Measurements from ENCODE around the gene ZFAND4. TPM values are rescaled to one million over a fixed set of nuclear protein-coding genes. Genes with fewer than 3 reads are reported as not detected.

ZFAND4 gene
- total and polyA plus RNA-seq, 2 experiments from 2014 or later: 7.4 to 30.3 TPM

GRCh38 chr10:45578384-45578971 is 94.1 kb downstream of the ZFAND4 start:
- H3K9me3 Mint-ChIP-seq: no peaks in the 10 kb centered on the region

More at GRCh38 chr10:45578384-45578971, 94.1 kb downstream of the ZFAND4 start:
- H3K27ac Mint-ChIP-seq: no peak overlapping the region
- Histone ChIP-seq H3K27me3 (ENCODE audit: insufficient read depth) (no peaks in the 10 kb centered on the region), H2AFZ (no peak overlapping the region), H3K4me3 (no peak overlapping the region), H3K4me2 (no peak overlapping the region), H3K79me2 (replicated peaks; ENCODE audit: insufficient read depth) (peaks cover 26% of the 10 kb centered on the region), H3K36me3 (ENCODE audit: insufficient read depth) (no peaks in the 10 kb centered on the region), H3F3A (replicated peaks; ENCODE audit: low read depth) (no peaks in the 10 kb centered on the region), H3K4me1 (ENCODE audit: insufficient read depth) (peaks cover 36% of the 10 kb centered on the region), H3K9me2 (ENCODE audit: insufficient read depth) (no peaks in the 10 kb centered on the region), H4K20me1 (replicated peaks; ENCODE audit: insufficient read depth) (no peaks in the 10 kb centered on the region), H3K27ac (ENCODE audit: low read depth) (no peak overlapping the region)
- H3K27me3 Mint-ChIP-seq (ENCODE audit: insufficient read depth, low read depth, poor library complexity): peaks cover 2% of the 10 kb centered on the region
- no peak for ATAC-seq
- no peaks in the 10 kb centered on the region for H3K36me3 Mint-ChIP-seq (ENCODE audit: low read depth)
- peaks cover 10% of the 10 kb centered on the region for H3K4me1 Mint-ChIP-seq
- DNase-seq (ENCODE audit: low spot score): no peak
- no peak overlapping the region for H3K4me3 Mint-ChIP-seq
- TF ChIP-seq STAT1 (IDR thresholded peaks at IDR 0.05; ENCODE audit: unreplicated experiment) (no peak), NANOG (IDR thresholded peaks at IDR 0.05; ENCODE audit: borderline replicate concordance) (no peak), ZNF114 (CRISPR knock-in tag; IDR thresholded peaks at IDR 0.05) (no peak), CREB1 (CRISPR knock-in tag; IDR thresholded peaks at IDR 0.05; ENCODE audit: low read depth) (no peak), JUNB (IDR thresholded peaks at IDR 0.05; ENCODE audit: unreplicated experiment) (no peak), ZNF462 (CRISPR knock-in tag; IDR thresholded peaks at IDR 0.05) (no peak), EZH2phosphoT487 (IDR thresholded peaks at IDR 0.05; ENCODE audit: unreplicated experiment) (no peak), EZH2 (IDR thresholded peaks at IDR 0.05; ENCODE audit: low read depth, unreplicated experiment) (no peak), CTCF (conservative IDR thresholded peaks at IDR 0.05; ENCODE audit: low read depth in 2 of 2) (no peak), REST (IDR thresholded peaks at IDR 0.05; ENCODE audit: unreplicated experiment) (no peak), ETS1 (IDR thresholded peaks at IDR 0.05) (no peak), POLR2AphosphoS5 (IDR thresholded peaks at IDR 0.05; ENCODE audit: low read depth) (no peak)
